Left cardiac atrium (tissue), 4 donors: ENCODE data around the gene C5AR2. TPM values are rescaled to one million over a fixed set of nuclear protein-coding genes. Genes with fewer than 3 reads are reported as not detected.
"Not testable (repeated sequence)": the region's sequence is repeated elsewhere in the genome, so short reads cannot be mapped to it uniquely, and the experiment has no call there.

Experiments used
- ATAC-seq, 2 donors: fragments of 200-7000 bp; cut with Tn5 transposase; one replicate each; pipeline ENCODE4 v1.9.1; 2020; ENCODE audit warnings: mild to moderate bottlenecking in 2 of 2, moderate library complexity in 2 of 2
- DNase-seq: peaks from one replicate; pipeline ENCODE4 v3.0.0-alpha.2; 2020
- intact Hi-C, 2 donors: fragments of 100-400 bp; cut with DNase I; formaldehyde crosslinking; loops; one replicate each; pipeline versions ENCODE4 v1.14.1 to v1.15.1; 2022 to 2023
- long read RNA-seq: library from polyadenylated mRNA; unstranded; transcript quantifications from one replicate; pipeline ENCODE4 v2.0.0, GENCODE V29; 2021
- total RNA-seq, 2 donors: library from RNA; stranded (reverse); fragmentation: NEBNext Ultra II Directional; extraction: Animal tissue kit (Norgen Biotek cat#: 25700); gene quantifications; one replicate each; pipeline ENCODE4 v1.2.1, GENCODE V29; 2021
- donor health status: DM: no; HTN: yes; CAD: no.
- donor health status: DM: no; HTN: yes; CAD: no; lungs with severe emphysema.
- donor health status: DM: yes; HTN: yes; CAD: no.
- donor health status: Dilated cardiomyopathy.

C5AR2 gene
- total RNA-seq: 1 to 10 TPM in 1 of 2 donors, under 1 TPM in 1; 0.81 to 2.4 TPM
- long read RNA-seq: 0 reads

GRCh38 chr19:47331931-47332547 lies at the start of gene C5AR2:
C5AR2 (plus strand) TSS chr19:47332175; CDS start chr19:47340800, 8,625 bp downstream.
- ATAC-seq: peak in 1 of 2 donors; percentile 20
- intact Hi-C loops: no loop called here

DNA sequence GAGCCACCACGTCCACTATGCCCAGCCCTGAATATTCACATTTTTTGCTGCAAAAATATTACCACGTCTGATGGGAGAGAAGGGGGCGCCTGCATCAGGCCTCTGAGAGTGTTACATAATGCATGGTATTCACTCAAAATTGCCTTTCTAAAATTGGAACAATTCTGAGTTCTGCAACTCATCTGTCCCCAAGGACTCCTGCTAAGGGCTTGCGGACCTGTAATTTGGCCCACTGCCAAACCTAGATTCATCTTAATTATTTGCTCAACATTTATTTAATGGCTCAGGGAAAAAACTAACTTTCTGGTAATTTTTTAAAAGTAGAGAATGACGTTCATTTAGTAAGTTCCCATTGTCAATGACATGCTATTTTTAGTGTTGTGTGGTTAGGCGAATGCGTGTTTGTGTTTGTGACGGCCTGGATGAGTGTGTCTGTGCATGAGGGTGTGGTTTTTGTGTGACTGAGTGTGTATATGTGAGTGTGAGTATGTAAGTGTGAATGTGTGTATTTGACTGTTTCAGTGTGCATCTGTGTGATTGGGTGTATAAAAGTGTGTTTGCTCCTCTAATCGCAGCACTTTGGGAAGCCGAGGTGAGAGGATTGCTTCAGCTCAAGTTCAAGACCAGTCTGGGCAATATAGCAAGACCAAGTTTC lies 48.4 kb upstream of the C5AR2 start:
- intact Hi-C loops: no loop called here
- no peak for ATAC-seq

More at GRCh38 chr19:47331931-47332547, at the start of gene C5AR2:
- peak; percentile 28 for DNase-seq

GRCh38 chr19:47284324-47284899 lies 47.6 kb upstream of the C5AR2 start:
- no peak for DNase-seq
- intact Hi-C loops: no loop called here
- peak; percentile 13 to 45 for ATAC-seq

More for the DNA sequence above, 48.4 kb upstream of the C5AR2 start:
- DNase-seq: no peak

DNA sequence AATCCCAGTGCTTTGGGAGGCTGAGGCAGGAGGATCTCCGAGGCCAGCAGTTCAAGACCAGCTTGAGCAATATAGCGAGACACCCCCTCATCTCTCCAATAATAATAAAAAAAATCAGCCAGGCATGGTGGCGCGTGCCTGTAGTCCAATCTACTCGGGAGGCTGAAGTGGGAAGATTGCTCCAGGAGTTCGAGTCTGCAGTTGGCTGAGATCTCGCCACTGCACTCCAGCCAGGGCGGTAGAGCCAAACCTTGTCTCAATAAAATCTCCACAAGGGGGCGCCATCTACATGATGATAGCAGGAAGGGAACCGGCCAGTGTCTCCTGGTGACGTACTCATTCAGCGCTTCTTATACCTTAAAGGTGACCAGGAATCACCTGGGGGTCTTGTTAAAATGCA lies 35.9 kb upstream of the C5AR2 start:
- ATAC-seq (peak; percentile 73 to 86), DNase-seq (peak; percentile 68)
- intact Hi-C loops: loop anchor here (2.0 to 10.0 kb wide), 4 partner anchors 95 to 409 kb away; no protein-coding TSS in a partner anchor

GRCh38 chr19:47300867-47301266 lies 31.1 kb upstream of the C5AR2 start:
- ATAC-seq, DNase-seq, intact Hi-C loops: not testable (repeated sequence)

- intact Hi-C loops: no loop called here
- no peak for DNase-seq
Observed at GRCh38 chr19:47302249-47302648, 29.7 kb upstream of the C5AR2 start.

DNA sequence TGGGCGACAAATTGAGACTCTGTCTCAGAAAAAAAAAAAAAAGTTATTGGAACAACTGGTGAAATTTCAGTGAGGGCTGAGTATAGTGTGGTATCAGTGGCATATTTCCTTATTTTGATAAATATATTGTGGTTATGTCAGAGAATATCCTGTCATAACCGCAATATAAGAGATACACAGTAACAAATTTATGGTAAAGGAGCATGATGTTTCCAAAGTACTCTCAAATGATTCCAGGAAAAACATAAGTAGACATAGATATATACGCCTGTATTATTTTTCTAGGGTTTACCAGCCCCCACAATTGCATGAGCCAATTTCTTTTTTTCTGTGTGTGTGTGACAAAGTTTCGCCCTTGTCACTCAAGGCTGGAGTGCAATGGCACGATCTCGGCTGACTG lies 28.0 kb upstream of the C5AR2 start:
- intact Hi-C loops: no loop called here
- DNase-seq (no peak), ATAC-seq (no peak)

More at GRCh38 chr19:47302249-47302648, 29.7 kb upstream of the C5AR2 start:
- no peak for ATAC-seq

DNA sequence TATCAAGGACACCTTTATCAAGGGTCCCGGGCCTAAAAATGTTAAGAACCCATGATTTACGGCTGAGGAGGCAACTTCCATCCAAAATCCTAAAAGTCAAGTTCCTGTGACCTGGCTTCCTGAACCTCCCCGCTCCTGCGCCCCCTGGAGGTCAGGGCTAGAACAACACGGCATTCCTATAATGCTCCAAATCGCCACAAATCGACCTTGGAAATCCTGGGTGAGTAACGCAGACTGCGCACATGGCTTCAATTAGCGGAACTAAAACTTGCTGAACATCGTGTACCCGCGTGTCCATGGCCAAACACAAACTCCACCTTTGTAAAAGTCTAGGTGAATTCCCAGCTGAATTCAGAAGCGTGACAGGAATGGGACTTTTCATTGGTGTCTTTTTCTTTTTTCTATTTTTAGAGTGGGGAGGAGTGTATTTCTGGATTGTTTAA lies 26.6 kb upstream of the C5AR2 start:
- ATAC-seq (peak; percentile 48 to 51), DNase-seq (peak; percentile 64)
- intact Hi-C loops: no loop called here

- intact Hi-C loops: no loop called here
- no peak for DNase-seq
- no peak for ATAC-seq
Observed at GRCh38 chr19:47306303-47306702, 25.7 kb upstream of the C5AR2 start.

- intact Hi-C loops: no loop called here
- ATAC-seq (peak in 1 of 2 donors; percentile 59), DNase-seq (no peak)
Observed at GRCh38 chr19:47309038-47309437, 22.9 kb upstream of the C5AR2 start.

- DNase-seq: peak; percentile 49
- intact Hi-C loops: no loop called here
- ATAC-seq: peak; percentile 54 to 72
Observed at GRCh38 chr19:47309608-47310007, 22.4 kb upstream of the C5AR2 start, which contains the start of gene C5AR1. C5AR1 (plus strand) TSS chr19:47309861; CDS start chr19:47309896, 35 bp downstream.

GRCh38 chr19:47310323-47310722 lies 21.7 kb upstream of the C5AR2 start:
- intact Hi-C loops: no loop called here
- ATAC-seq: no peak
- DNase-seq: no peak

DNA sequence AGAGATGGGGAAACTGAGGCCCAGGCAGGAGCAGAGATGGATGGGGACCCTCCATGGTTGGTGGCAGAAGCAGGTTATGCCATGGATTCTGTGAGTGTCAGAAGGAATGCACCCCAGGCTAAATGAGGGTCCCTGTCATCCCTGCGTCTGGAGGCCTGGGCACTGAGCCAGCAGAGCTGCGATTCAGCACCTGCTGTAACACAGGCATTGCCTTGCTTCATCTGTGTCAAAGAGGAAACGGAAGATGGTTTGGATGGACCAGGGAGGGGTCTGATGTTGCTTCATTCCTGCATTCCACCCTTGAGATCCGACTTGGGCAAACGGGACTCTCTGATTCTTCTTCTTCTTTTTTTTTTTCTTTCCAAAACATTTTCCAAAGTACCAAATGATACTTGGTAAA lies 21.2 kb upstream of the C5AR2 start:
- peak; percentile 55 for DNase-seq
- ATAC-seq: peak in 1 of 2 donors; percentile 15

DNA sequence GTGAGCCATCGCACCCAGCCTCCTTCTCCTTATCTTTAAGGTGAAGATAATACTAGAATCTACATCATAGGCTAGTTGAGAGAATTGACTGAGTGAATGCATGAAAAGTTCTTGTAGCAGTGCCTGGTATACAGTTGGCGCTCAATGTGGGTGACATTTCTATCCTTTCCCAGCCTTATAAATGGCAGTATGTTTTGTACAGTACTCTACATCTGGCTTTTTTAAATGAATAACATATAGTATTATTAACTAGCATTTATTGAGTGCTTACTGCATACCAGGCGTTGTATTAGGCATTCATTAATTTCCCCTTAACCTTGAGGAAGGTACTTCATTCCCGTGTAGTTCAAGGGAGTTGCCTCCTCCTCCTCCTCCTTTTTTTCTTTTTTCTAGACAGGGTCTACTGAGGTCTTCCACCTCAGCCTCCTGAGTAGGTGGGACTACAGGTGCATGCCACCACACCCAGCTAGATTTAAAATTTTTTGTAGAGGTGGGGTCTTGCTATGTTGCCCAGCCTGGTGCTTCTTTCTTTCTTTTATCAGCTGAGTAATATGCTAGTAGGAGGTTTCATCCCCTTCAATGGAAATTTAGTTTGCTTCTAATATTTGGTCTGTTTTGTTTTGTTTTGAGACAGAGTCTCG lies 19.5 kb upstream of the C5AR2 start:
- intact Hi-C loops: no loop called here
- DNase-seq: no peak
- ATAC-seq: no peak

More for the DNA sequence above, 21.2 kb upstream of the C5AR2 start:
- intact Hi-C loops: no loop called here

DNA sequence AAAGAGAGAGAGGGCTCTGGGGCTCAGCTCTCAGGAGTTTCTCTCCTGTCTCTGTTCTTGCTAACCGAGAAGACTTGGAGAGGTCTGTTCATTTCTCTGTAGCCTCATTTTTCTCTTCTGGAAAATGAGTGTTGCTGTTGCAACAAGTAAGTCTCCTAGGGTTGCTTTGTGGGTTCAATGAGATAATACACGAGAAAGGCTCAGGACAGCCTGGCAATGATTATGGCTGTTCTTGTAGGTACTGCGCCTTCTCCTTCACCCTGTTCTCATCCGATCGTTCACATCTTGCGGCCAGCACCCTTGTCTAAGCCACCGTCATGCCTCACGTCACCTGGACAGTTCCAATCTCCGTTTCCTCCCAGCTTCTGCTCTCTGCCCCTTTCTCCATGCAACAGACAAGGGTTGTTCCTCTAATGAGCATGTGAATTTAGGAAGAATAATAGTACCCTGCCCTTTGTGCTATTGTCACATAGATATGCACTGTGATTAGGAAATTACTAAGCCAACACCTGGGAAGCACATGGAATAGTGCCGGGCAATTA lies 18.1 kb upstream of the C5AR2 start:
- intact Hi-C loops: no loop called here
- ATAC-seq: no peak
- DNase-seq: no peak

GRCh38 chr19:47315125-47315821 lies 16.7 kb upstream of the C5AR2 start:
- ATAC-seq (peak; percentile 73 to 94), DNase-seq (peak; percentile 60)
- intact Hi-C loops: no loop called here

DNA sequence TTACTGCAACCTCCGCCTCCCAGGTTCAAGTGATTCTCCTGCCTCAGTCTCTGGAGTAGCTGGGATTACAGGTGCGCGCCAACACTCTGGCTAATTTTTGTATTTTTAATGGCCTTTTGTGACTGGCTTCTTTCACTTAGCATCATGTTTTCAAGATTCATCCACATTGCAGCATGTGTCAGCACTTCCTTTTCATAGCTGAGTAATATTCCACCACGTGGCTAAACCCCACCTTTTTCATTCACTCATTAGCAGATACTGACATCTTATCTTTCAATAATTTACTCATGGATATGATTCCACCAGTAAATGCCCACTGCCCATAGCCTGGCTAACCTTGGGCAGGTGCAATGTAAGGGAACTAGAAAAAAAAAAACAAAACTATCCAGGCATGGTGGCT lies 15.5 kb upstream of the C5AR2 start:
- ATAC-seq: no peak
- intact Hi-C loops: no loop called here

DNA sequence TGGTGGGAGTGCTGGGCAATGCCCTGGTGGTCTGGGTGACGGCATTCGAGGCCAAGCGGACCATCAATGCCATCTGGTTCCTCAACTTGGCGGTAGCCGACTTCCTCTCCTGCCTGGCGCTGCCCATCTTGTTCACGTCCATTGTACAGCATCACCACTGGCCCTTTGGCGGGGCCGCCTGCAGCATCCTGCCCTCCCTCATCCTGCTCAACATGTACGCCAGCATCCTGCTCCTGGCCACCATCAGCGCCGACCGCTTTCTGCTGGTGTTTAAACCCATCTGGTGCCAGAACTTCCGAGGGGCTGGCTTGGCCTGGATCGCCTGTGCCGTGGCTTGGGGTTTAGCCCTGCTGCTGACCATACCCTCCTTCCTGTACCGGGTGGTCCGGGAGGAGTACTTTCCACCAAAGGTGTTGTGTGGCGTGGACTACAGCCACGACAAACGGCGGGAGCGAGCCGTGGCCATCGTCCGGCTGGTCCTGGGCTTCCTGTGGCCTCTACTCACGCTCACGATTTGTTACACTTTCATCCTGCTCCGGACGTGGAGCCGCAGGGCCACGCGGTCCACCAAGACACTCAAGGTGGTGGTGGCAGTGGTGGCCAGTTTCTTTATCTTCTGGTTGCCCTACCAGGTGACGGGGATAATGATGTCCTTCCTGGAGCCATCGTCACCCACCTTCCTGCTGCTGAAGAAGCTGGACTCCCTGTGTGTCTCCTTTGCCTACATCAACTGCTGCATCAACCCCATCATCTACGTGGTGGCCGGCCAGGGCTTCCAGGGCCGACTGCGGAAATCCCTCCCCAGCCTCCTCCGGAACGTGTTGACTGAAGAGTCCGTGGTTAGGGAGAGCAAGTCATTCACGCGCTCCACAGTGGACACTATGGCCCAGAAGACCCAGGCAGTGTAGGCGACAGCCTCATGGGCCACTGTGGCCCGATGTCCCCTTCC lies 11.8 kb upstream of the C5AR2 start:
- ATAC-seq (no peak), DNase-seq (no peak)
- intact Hi-C loops: no loop called here

More for the DNA sequence above, 15.5 kb upstream of the C5AR2 start:
- DNase-seq: no peak
